RWPE2 (cell line): ENCODE measurements around the gene KCTD13.

ENCODE experiments used
- ATAC-seq: fragments of 200-7000 bp; cut with Tn5 transposase; 3 replicates; pipeline ENCODE4 v1.9.1; 2021; ENCODE audit warnings: low read depth
- DNase-seq: peaks from one replicate; pipeline ENCODE4 v3.0.0-alpha.2; 2020; ENCODE audit warnings: low spot score
- H3K27ac ChIP-seq: fragments of 450-650 bp; 2 replicates; pipeline ENCODE4 v1.5.1; 2017; ENCODE audit warnings: mild to moderate bottlenecking; ENCODE audit not compliant: poor library complexity, severe bottlenecking
- H3K27me3 ChIP-seq: fragments of 250-450 bp; sonication (Bioruptor Pico); 2 replicates; pipeline ENCODE4 v1.5.1; 2021; ENCODE audit warnings: mild to moderate bottlenecking, moderate library complexity; ENCODE audit not compliant: insufficient read depth, poor library complexity, severe bottlenecking
- H3K36me3 ChIP-seq: fragments of 250-450 bp; sonication (Bioruptor Pico); 2 replicates; pipeline ENCODE4 v1.5.1; 2020; ENCODE audit warnings: low read depth, mild to moderate bottlenecking, moderate library complexity
- H3K4me1 ChIP-seq: fragments of 250-450 bp; sonication (Bioruptor Pico); 2 replicates; pipeline ENCODE4 v1.5.1; 2021; ENCODE audit warnings: mild to moderate bottlenecking, moderate library complexity; ENCODE audit not compliant: insufficient read depth, poor library complexity, severe bottlenecking
- H3K4me3 ChIP-seq: fragments of 250-450 bp; sonication (Bioruptor Pico); 2 replicates; pipeline ENCODE4 v1.5.1; 2021; ENCODE audit warnings: mild to moderate bottlenecking, moderate library complexity; ENCODE audit not compliant: severe bottlenecking
- H3K9me3 ChIP-seq: fragments of 250-450 bp; sonication (Bioruptor Pico); 2 replicates; pipeline ENCODE4 v1.5.1; 2021; ENCODE audit warnings: mild to moderate bottlenecking, moderate library complexity; ENCODE audit not compliant: severe bottlenecking
- CTCF ChIP-seq: fragments of 450-650 bp; IDR thresholded peaks from one replicate; pipeline ENCODE4 v1.5.1; 2017; ENCODE audit warnings: mild to moderate bottlenecking, moderate library complexity; ENCODE audit not compliant: poor library complexity, severe bottlenecking

Gene KCTD13

GRCh38 chr16:29959293-29959692 lies 33.3 kb upstream of the KCTD13 start:
- Histone ChIP-seq H3K27me3 (no peaks in the 10 kb centered on the region), H3K4me3 (no peak overlapping the region)
- TF ChIP-seq CTCF: no peak

GRCh38 chr16:29958756-29959155 lies 32.7 kb upstream of the KCTD13 start:
- ATAC-seq (no peak), DNase-seq (no peak)
- TF ChIP-seq CTCF: no peak
- H3K27ac ChIP-seq: no peak overlapping the region
- no peaks in the 10 kb centered on the region for H3K27me3 ChIP-seq
- peaks cover 3% of the 10 kb centered on the region; the same call in 1 of the 2 replicates for H3K36me3 ChIP-seq
- H3K4me1 ChIP-seq: peaks cover 5% of the 10 kb centered on the region
- H3K4me3 ChIP-seq: no peak overlapping the region
- H3K9me3 ChIP-seq: no peaks in the 10 kb centered on the region

More at GRCh38 chr16:29959293-29959692, 33.3 kb upstream of the KCTD13 start:
- Histone ChIP-seq H3K27ac (no peak overlapping the region), H3K9me3 (no peaks in the 10 kb centered on the region), H3K36me3 (peaks cover 3% of the 10 kb centered on the region; the same call in 1 of the 2 replicates), H3K4me1 (peaks cover 5% of the 10 kb centered on the region)
- ATAC-seq (no peak), DNase-seq (no peak)

GRCh38 chr16:29951625-29952365 lies 25.8 kb upstream of the KCTD13 start:
- DNase-seq (no peak), ATAC-seq (no peak)
- H3K9me3 ChIP-seq: no peaks in the 10 kb centered on the region
- no peak for TF ChIP-seq CTCF
- H3K4me1 ChIP-seq: no peaks in the 10 kb centered on the region
- no peaks in the 10 kb centered on the region for H3K36me3 ChIP-seq
- no peak overlapping the region for H3K27ac ChIP-seq
- no peaks in the 10 kb centered on the region for H3K27me3 ChIP-seq
- no peak overlapping the region for H3K4me3 ChIP-seq

- Histone ChIP-seq H3K9me3 (no peaks in the 10 kb centered on the region), H3K4me3 (no peak overlapping the region), H3K27me3 (no peaks in the 10 kb centered on the region), H3K4me1 (no peaks in the 10 kb centered on the region), H3K27ac (no peak overlapping the region), H3K36me3 (no peaks in the 10 kb centered on the region)
- ATAC-seq: no peak
- DNase-seq: no peak
- no peak for TF ChIP-seq CTCF
Observed at GRCh38 chr16:29950806-29951461, 24.9 kb upstream of the KCTD13 start.

- no peaks in the 10 kb centered on the region for H3K9me3 ChIP-seq
- no peak for TF ChIP-seq CTCF
- H3K4me3 ChIP-seq: no peak overlapping the region
- DNase-seq (no peak), ATAC-seq (no peak)
- peaks cover 13% of the 10 kb centered on the region for H3K4me1 ChIP-seq
- H3K27ac ChIP-seq: no peak overlapping the region
- H3K27me3 ChIP-seq: no peaks in the 10 kb centered on the region
- no peaks in the 10 kb centered on the region for H3K36me3 ChIP-seq
Observed at GRCh38 chr16:29947897-29948296, 21.9 kb upstream of the KCTD13 start.
